ENCODE results near the gene RNF8.

DNA sequence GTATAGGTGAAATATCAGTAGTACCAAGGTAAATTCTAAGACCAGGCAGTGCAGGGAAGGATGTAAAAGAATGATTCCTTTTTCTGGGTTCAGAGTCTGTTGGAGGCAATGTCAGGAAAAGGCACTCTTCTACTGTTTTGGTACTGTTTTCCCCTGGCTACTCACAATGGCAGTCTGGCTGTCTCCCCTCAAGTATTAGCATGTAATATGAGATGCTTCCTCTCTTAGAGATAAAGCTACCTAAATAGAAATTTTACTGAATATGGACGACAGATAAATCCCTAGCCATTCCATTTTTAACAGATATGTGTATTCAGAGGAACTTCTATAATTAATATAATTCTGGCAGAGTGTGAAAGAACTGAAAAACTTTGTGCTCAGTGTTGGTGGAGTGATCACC lies 3.5 kb downstream of the RNF8 start:
- TF ChIP-seq, protein P1, sequence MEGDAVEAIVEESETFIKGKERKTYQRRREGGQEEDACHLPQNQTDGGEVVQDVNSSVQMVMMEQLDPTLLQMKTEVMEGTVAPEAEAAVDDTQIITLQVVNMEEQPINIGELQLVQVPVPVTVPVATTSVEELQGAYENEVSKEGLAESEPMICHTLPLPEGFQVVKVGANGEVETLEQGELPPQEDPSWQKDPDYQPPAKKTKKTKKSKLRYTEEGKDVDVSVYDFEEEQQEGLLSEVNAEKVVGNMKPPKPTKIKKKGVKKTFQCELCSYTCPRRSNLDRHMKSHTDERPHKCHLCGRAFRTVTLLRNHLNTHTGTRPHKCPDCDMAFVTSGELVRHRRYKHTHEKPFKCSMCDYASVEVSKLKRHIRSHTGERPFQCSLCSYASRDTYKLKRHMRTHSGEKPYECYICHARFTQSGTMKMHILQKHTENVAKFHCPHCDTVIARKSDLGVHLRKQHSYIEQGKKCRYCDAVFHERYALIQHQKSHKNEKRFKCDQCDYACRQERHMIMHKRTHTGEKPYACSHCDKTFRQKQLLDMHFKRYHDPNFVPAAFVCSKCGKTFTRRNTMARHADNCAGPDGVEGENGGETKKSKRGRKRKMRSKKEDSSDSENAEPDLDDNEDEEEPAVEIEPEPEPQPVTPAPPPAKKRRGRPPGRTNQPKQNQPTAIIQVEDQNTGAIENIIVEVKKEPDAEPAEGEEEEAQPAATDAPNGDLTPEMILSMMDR (IDR thresholded peaks at IDR 0.05; ENCODE audit: low read depth, low read length): no peak
- no peak for TF ChIP-seq EZH2phosphoT487 (IDR thresholded peaks at IDR 0.05; ENCODE audit: low read depth)

All from OCI-LY3 (cell line).